H1 (cell line): ENCODE results near the gene CACNA1C. TPM values are rescaled to one million over a fixed set of nuclear protein-coding genes. Genes with fewer than 3 reads are reported as not detected.

Experiments used
- CTCF ChIA-PET: fragments of 300-600 bp; sonication (Branson Sonifier 250); formaldehyde crosslinking; loops from one replicate; lab custom pipeline; 2021; ENCODE audit not compliant: partially characterized antibody; lab: Charles Lee
- POLR2A ChIA-PET: fragments of 300-600 bp; sonication (Branson Sonifier 250); formaldehyde crosslinking; loops from one replicate; lab custom pipeline; 2021; ENCODE audit warnings: inconsistent platforms; ENCODE audit not compliant: partially characterized antibody; lab: Charles Lee
- DNase-seq, 2 experiments: peaks; one replicate each; pipeline versions ENCODE4 v3.0.0 to v3.0.0-alpha.2; 2010 to 2022; ENCODE audit warnings: low spot score in 2 of 2, low read depth in 1 of 2, mixed read lengths in 1 of 2
- FAIRE-seq: peaks from 2 replicates; lab custom pipeline; 2011; peaks lifted over from hg19 to GRCh38; lab: Jason Lieb, UNC
- H2AFZ ChIP-seq: 2 replicates; pipeline ENCODE4 v1.8.1; 2012; ENCODE audit warnings: low read length, inconsistent platforms
- H2AK5ac ChIP-seq: 2 replicates; pipeline ENCODE4 v1.6.1; 2013; ENCODE audit warnings: low read depth, low read length
- H2BK120ac ChIP-seq: replicated peaks from 2 replicates; pipeline ENCODE3; 2013; ENCODE audit warnings: low read depth, low read length, inconsistent platforms
- H2BK12ac ChIP-seq: 2 replicates; pipeline ENCODE4 v1.6.1; 2013; ENCODE audit warnings: low read depth, low read length
- H2BK15ac ChIP-seq: 2 replicates; pipeline ENCODE4 v1.6.1; 2013; ENCODE audit warnings: low read length
- H2BK20ac ChIP-seq: 2 replicates; pipeline ENCODE4 v1.6.1; 2013; ENCODE audit warnings: low read length
- H2BK5ac ChIP-seq: 2 replicates; pipeline ENCODE4 v1.6.1; 2013; ENCODE audit warnings: low read depth, low read length
- H3K14ac ChIP-seq: 2 replicates; pipeline ENCODE4 v1.6.1; 2013; ENCODE audit warnings: inconsistent platforms; ENCODE audit not compliant: insufficient read length
- H3K18ac ChIP-seq: 2 replicates; pipeline ENCODE4 v1.6.1; 2013; ENCODE audit warnings: low read length; ENCODE audit errors: extremely low read depth
- H3K23ac ChIP-seq: 2 replicates; pipeline ENCODE4 v1.6.1; 2013; ENCODE audit warnings: inconsistent platforms; ENCODE audit not compliant: insufficient read length
- H3K23me2 ChIP-seq: 2 replicates; pipeline ENCODE4 v1.6.1; 2013; ENCODE audit warnings: low read depth, low read length
- H3K27ac ChIP-seq: 2 replicates; pipeline ENCODE4 v1.6.1; 2011; ENCODE audit warnings: low read depth, low read length, inconsistent platforms
- H3K27me3 ChIP-seq, 4 experiments: replicated peaks in 1 of 4; 1 replicate in 1 of 4; 2 replicates in 3 of 4; pipeline versions ENCODE4 v1.6.1 to v1.8.1; 2011 to 2013; ENCODE audit warnings: low read length in 3 of 4, mild to moderate bottlenecking in 3 of 4, inconsistent platforms in 2 of 4, mixed read lengths in 2 of 4, moderate library complexity in 1 of 4; ENCODE audit not compliant: control insufficient read depth in 3 of 4, insufficient read depth in 3 of 4; ENCODE audit errors: extremely low read depth in 1 of 4
- H3K36me3 ChIP-seq, 4 experiments: 2 replicates each; pipeline versions ENCODE4 v1.6.1 to v1.8.1; 2011 to 2013; ENCODE audit warnings: mild to moderate bottlenecking in 4 of 4, low read length in 3 of 4, moderate library complexity in 2 of 4, control low read depth in 1 of 4, inconsistent platforms in 1 of 4; ENCODE audit not compliant: insufficient read depth in 4 of 4, control insufficient read depth in 2 of 4
- H3K4ac ChIP-seq: replicated peaks from 2 replicates; pipeline ENCODE3; 2013; ENCODE audit warnings: low read length, low read depth, mixed read lengths, inconsistent platforms; ENCODE audit not compliant: insufficient read length
- H3K4me1 ChIP-seq, 4 experiments: replicated peaks in 1 of 4; 1 replicate in 1 of 4; 2 replicates in 3 of 4; pipeline versions ENCODE4 v1.6.1 to v1.8.1; 2011 to 2013; ENCODE audit warnings: low read length in 3 of 4, inconsistent platforms in 2 of 4, mixed read lengths in 1 of 4; ENCODE audit not compliant: insufficient read depth in 4 of 4, control insufficient read depth in 3 of 4
- H3K4me2 ChIP-seq, 2 experiments: 2 replicates each; pipeline versions ENCODE4 v1.6.1 to v1.8.1; 2011 to 2013; ENCODE audit warnings: low read depth in 2 of 2, low read length in 2 of 2, control low read depth in 1 of 2, inconsistent platforms in 1 of 2, mild to moderate bottlenecking in 1 of 2; ENCODE audit not compliant: insufficient read depth in 1 of 2
- H3K4me3 ChIP-seq, 4 experiments: fragments of 200-600, 300-600 bp in 1 of 4; sonication (generic), shearing (Covaris generic), sonication (Bioruptor Twin) in 1 of 4; 2 replicates each; pipeline versions ENCODE4 v1.5.1 to v1.8.1; 2011 to 2016; ENCODE audit warnings: low read length in 4 of 4, low read depth in 3 of 4, control low read depth in 2 of 4, inconsistent platforms in 2 of 4, mild to moderate bottlenecking in 2 of 4, mixed read lengths in 1 of 4, moderate library complexity in 1 of 4; ENCODE audit not compliant: insufficient read depth in 2 of 4; ENCODE audit errors: extremely low read depth in 1 of 4
- H3K56ac ChIP-seq: replicated peaks from 2 replicates; pipeline ENCODE3; 2013; ENCODE audit warnings: low read depth, mild to moderate bottlenecking, mixed read lengths, low read length, inconsistent platforms; ENCODE audit not compliant: insufficient read length
- H3K79me1 ChIP-seq: 2 replicates; pipeline ENCODE4 v1.6.1; 2013; ENCODE audit warnings: low read depth, low read length, control low read depth
- H3K79me2 ChIP-seq, 2 experiments: 2 replicates each; pipeline versions ENCODE4 v1.6.1 to v1.8.1; 2012 to 2013; ENCODE audit warnings: low read length in 2 of 2, mild to moderate bottlenecking in 2 of 2, inconsistent platforms in 1 of 2; ENCODE audit not compliant: insufficient read depth in 2 of 2, control insufficient read depth in 1 of 2
- H3K9ac ChIP-seq, 4 experiments: replicated peaks in 1 of 4; 1 replicate in 1 of 4; 2 replicates in 3 of 4; pipeline versions ENCODE4 v1.6.1 to v1.8.1; 2011 to 2013; ENCODE audit warnings: low read depth in 3 of 4, low read length in 3 of 4, control low read depth in 2 of 4, mild to moderate bottlenecking in 2 of 4, moderate library complexity in 2 of 4, inconsistent platforms in 1 of 4; ENCODE audit errors: extremely low read depth in 1 of 4
- H3K9me3 ChIP-seq, 2 experiments: 2 replicates each; pipeline versions ENCODE4 v1.6.1 to v1.8.1; 2012 to 2013; ENCODE audit warnings: mild to moderate bottlenecking in 2 of 2, moderate library complexity in 2 of 2, control low read depth in 1 of 2, inconsistent platforms in 1 of 2, low read depth in 1 of 2, low read length in 1 of 2, mixed read lengths in 1 of 2; ENCODE audit not compliant: insufficient read depth in 2 of 2
- H4K20me1 ChIP-seq, 2 experiments: replicated peaks in 1 of 2; 2 replicates each; pipeline versions ENCODE3 to v1.8.1; 2011 to 2013; ENCODE audit warnings: inconsistent platforms in 2 of 2, low read length in 2 of 2, mild to moderate bottlenecking in 1 of 2; ENCODE audit not compliant: insufficient read depth in 2 of 2, control insufficient read depth in 1 of 2
- H4K5ac ChIP-seq: 2 replicates; pipeline ENCODE4 v1.6.1; 2013; ENCODE audit warnings: low read length, low read depth, mixed read lengths, inconsistent platforms; ENCODE audit not compliant: insufficient read length
- H4K8ac ChIP-seq: 2 replicates; pipeline ENCODE4 v1.8.0; 2013; ENCODE audit warnings: mild to moderate bottlenecking, moderate library complexity, low read length, inconsistent platforms; ENCODE audit not compliant: insufficient read depth; ENCODE audit errors: extremely low read depth
- H4K91ac ChIP-seq: replicated peaks from 2 replicates; pipeline ENCODE3; 2013; ENCODE audit warnings: low read length, mixed read lengths, inconsistent platforms; ENCODE audit not compliant: insufficient read length
- MAFK ChIP-seq: IDR thresholded peaks from 2 replicates; pipeline ENCODE4 v1.6.1; 2012; ENCODE audit warnings: low read depth, mild to moderate bottlenecking, improper control_type of control experiment, low read length
- SP1 ChIP-seq: IDR thresholded peaks from 2 replicates; pipeline ENCODE4 v1.6.1; 2011; ENCODE audit warnings: low read depth, low read length
- YY1 ChIP-seq: IDR thresholded peaks from 2 replicates; pipeline ENCODE4 v1.6.1; 2011; ENCODE audit warnings: low read depth, mild to moderate bottlenecking, low read length
- WGBS, 2 experiments: shearing (Covaris generic) in 1 of 2; methylation state at CpG; one replicate each; pipeline versions ENCODE4 v1.1.6 to v1.1.7; 2013 to 2015; ENCODE audit warnings: low lambda C conversion rate in 2 of 2, mixed read lengths in 2 of 2, inconsistent platforms in 1 of 2, low coverage in 1 of 2, missing lambda C conversion rate in 1 of 2; ENCODE audit not compliant: insufficient replicate concordance in 2 of 2, insufficient coverage in 1 of 2, insufficient read length in 1 of 2; ENCODE audit errors: extremely low coverage in 1 of 2, missing lambda C conversion rate in 1 of 2; 5-methylcytosine and 5-hydroxymethylcytosine counted together
- polyA plus RNA-seq, 7 experiments: library from polyadenylated mRNA; depleted of rRNA in 3 of 7; stranded (reverse) in 5 of 7; unstranded in 2 of 7; fragments of >200 nt in 5 of 7; fragments of 200-250 nt in 2 of 7; gene quantifications; 1 replicate in 5 of 7; 2 replicates in 1 of 7; 4 replicates in 1 of 7; pipeline versions ENCODE4 v1.2.1 to v1.2.3, GENCODE V29; 2011 to 2013; ENCODE audit warnings: missing spikeins in 2 of 7, mixed read lengths in 2 of 7
- total RNA-seq: library from RNA; stranded (reverse); fragmentation: NEBNext Ultra II Directional; extraction: Animal tissue kit (Norgen Biotek cat#: 25700); gene quantifications from 2 replicates; pipeline ENCODE4 v1.2.1, GENCODE V29; 2021

CACNA1C gene
- total and polyA plus RNA-seq, 2 of the 8 experiments (the other 6 are each of a cell fraction or from before 2014, with no cell fraction given) = 1.3 TPM

GRCh38 chr12:2046957-2047356 lies 5.8 kb upstream of the CACNA1C start:
- POLR2A ChIA-PET = no interaction called here
- H2AK5ac ChIP-seq = no peak overlapping the region; the same call in 1 of the 2 replicates
- H3K27me3 ChIP-seq = peaks cover 4 to 12% (median 11%) of the 10 kb centered on the region in 4 experiments
- H2BK5ac ChIP-seq = no peak overlapping the region
- no peak overlapping the region for H3K18ac ChIP-seq
- H4K5ac ChIP-seq = no peak overlapping the region
- no peaks in the 10 kb centered on the region for H3K79me2 ChIP-seq
- H4K91ac ChIP-seq = no peak overlapping the region
- H2BK20ac ChIP-seq = no peak overlapping the region
- no peak overlapping the region for H2BK12ac ChIP-seq
- no peak overlapping the region for H3K4me2 ChIP-seq
- peaks cover 0 to 2% of the 10 kb centered on the region in 2 experiments for H4K20me1 ChIP-seq
- H3K23me2 ChIP-seq = no peaks in the 10 kb centered on the region
- H2AFZ ChIP-seq = no peak overlapping the region
- H3K4me3 ChIP-seq = no peak overlapping the region
- H3K23ac ChIP-seq = no peak overlapping the region
- WGBS, 2 experiments = 88% methylated on average over 4 of the region's 4 CpGs; no CpG with 5 or more reads in 1 of the 2 experiments
- no peak overlapping the region for H3K9ac ChIP-seq
- H3K14ac ChIP-seq = no peak overlapping the region
- H4K8ac ChIP-seq = no peak overlapping the region
- H3K9me3 ChIP-seq = no peaks in the 10 kb centered on the region
- no peak overlapping the region for H3K56ac ChIP-seq
- no peaks in the 10 kb centered on the region for H3K36me3 ChIP-seq
- CTCF ChIA-PET = interaction anchor here (0.9 to 5.0 kb wide), 9 partner anchors 10 to 245 kb away, joined by 3 to 25 read pairs (median 6); no protein-coding TSS in a partner anchor
- no peak overlapping the region for H2BK120ac ChIP-seq
- TF ChIP-seq YY1 = no peak
- no peak for TF ChIP-seq SP1
- peak; percentile 78 for TF ChIP-seq MAFK
- H3K4ac ChIP-seq = no peak overlapping the region
- H3K27ac ChIP-seq = no peak overlapping the region
- no peak for FAIRE-seq
- DNase-seq = no peak
- H3K4me1 ChIP-seq = peaks cover 1 to 6% (median 3%) of the 10 kb centered on the region in 4 experiments; a peak in 6 of 7 replicates
- H2BK15ac ChIP-seq = no peak overlapping the region
- no peaks in the 10 kb centered on the region; the same call in 1 of the 2 replicates for H3K79me1 ChIP-seq
